ENCODE results near the gene AJAP1. TPM values are rescaled to one million over a fixed set of nuclear protein-coding genes. Genes with fewer than 3 reads are reported as not detected.

The AJAP1 gene
- total RNA-seq, 1 donor from 2014 or later = 0.46 TPM

GRCh38 chr1:4837031-4837600 is 182.7 kb downstream of the AJAP1 start:
- H3K4me1 Mint-ChIP-seq (ENCODE audit: low read depth) = no peaks in the 10 kb centered on the region
- H3K4me3 Mint-ChIP-seq (ENCODE audit: low read depth) = no peak overlapping the region
- no peak for TF ChIP-seq CTCF (IDR thresholded peaks at IDR 0.05; ENCODE audit: unreplicated experiment)
- peaks cover 10% of the 10 kb centered on the region for H3K9me3 Mint-ChIP-seq (ENCODE audit: low read depth)
- no peaks in the 10 kb centered on the region for H3K36me3 Mint-ChIP-seq (ENCODE audit: insufficient read depth)
- no peak for DNase-seq (ENCODE audit: low spot score, unreplicated experiment)
- H3K27me3 Mint-ChIP-seq = peaks cover 7% of the 10 kb centered on the region
- no peak overlapping the region for H3K27ac Mint-ChIP-seq

DNA sequence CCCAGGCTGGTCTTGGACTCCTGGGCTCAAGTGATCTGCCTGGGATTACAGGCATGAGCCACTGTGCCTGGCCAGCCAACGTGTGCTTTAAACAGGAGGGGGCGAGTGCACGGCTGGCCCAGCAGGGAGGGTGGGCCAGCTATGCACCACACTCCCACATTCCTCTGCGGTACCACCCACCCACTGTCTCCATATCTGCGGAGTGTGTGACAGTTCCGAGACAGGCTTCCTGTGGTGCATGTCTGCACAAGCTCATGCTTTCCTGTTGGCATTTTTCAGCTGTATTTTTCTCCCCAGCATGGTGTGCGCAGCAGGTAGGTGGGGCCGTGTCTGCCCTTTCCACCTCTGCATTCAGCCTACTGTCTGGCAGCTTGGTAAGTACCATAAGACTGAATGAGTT is 183.3 kb downstream of the AJAP1 start:
- H3K27me3 Mint-ChIP-seq = peaks cover 7% of the 10 kb centered on the region
- peaks cover 10% of the 10 kb centered on the region for H3K9me3 Mint-ChIP-seq (ENCODE audit: low read depth)
- no peaks in the 10 kb centered on the region for H3K36me3 Mint-ChIP-seq (ENCODE audit: insufficient read depth)
- no peak for TF ChIP-seq CTCF (IDR thresholded peaks at IDR 0.05; ENCODE audit: unreplicated experiment)
- no peak for DNase-seq (ENCODE audit: low spot score, unreplicated experiment)
- H3K4me3 Mint-ChIP-seq (ENCODE audit: low read depth) = no peak overlapping the region
- no peaks in the 10 kb centered on the region for H3K4me1 Mint-ChIP-seq (ENCODE audit: low read depth)
- no peak overlapping the region for H3K27ac Mint-ChIP-seq

- H3K4me3 Mint-ChIP-seq (ENCODE audit: low read depth) = no peak overlapping the region
- H3K27me3 Mint-ChIP-seq = peaks cover 7% of the 10 kb centered on the region
- TF ChIP-seq CTCF (IDR thresholded peaks at IDR 0.05; ENCODE audit: unreplicated experiment) = no peak
- DNase-seq (ENCODE audit: low spot score, unreplicated experiment) = no peak
- H3K36me3 Mint-ChIP-seq (ENCODE audit: insufficient read depth) = no peaks in the 10 kb centered on the region
- H3K27ac Mint-ChIP-seq = no peak overlapping the region
- H3K9me3 Mint-ChIP-seq (ENCODE audit: low read depth) = peaks cover 10% of the 10 kb centered on the region
- H3K4me1 Mint-ChIP-seq (ENCODE audit: low read depth) = no peaks in the 10 kb centered on the region
These were observed 183.8 kb downstream of the AJAP1 start for GRCh38 chr1:4838231-4838630.

All from progenitor cell of endocrine pancreas (in vitro differentiated cells).